Spleen (tissue), 7 donors: ENCODE results near the gene AKAP6.

Experiments
- CTCF ChIP-seq, 11 experiments: fragments of 200-600 bp in 7 of 11; fragments of 450-650 bp in 4 of 11; sonication (generic) in 4 of 11; IDR thresholded peaks in 8 of 11; conservative IDR thresholded peaks in 3 of 11; 1 replicate in 7 of 11; 2 replicates in 4 of 11; pipeline versions ENCODE4 v1.4.0 to v1.8.0; 2016 to 2021; ENCODE audit warnings: antibody characterized with exemption in 11 of 11, inconsistent platforms in 4 of 11, mild to moderate bottlenecking in 1 of 11
- POLR2AphosphoS5 ChIP-seq, 3 donors: sonication (generic); formaldehyde crosslinking; IDR thresholded peaks; one replicate each; pipeline ENCODE4 v1.5.1; 2017; ENCODE audit warnings: antibody characterized with exemption in 3 of 3
- donor health status: DM: no; HTN: no; CAD: no; lungs with moderate emphysema.
- donor health status: DM: no; HTN: no; CAD: no.
- donor health status: DM: no; HTN: no; CAD: no.

GRCh38 chr14:32661216-32661615 lies 332.1 kb downstream of the AKAP6 start:
- TF ChIP-seq CTCF (IDR thresholded peaks at IDR 0.05 in 8 of 11, conservative IDR thresholded peaks at IDR 0.05 in 3 of 11) (no peak), POLR2AphosphoS5 (IDR thresholded peaks at IDR 0.05) (no peak)
